Measurements from ENCODE around the gene UNC119B.

UNC119B gene

GRCh38 chr12:120688527-120689071, 21.7 kb upstream of the UNC119B start:
- DNase-seq (ENCODE audit: low spot score): peak; percentile 11

- DNase-seq (ENCODE audit: low spot score): no peak
Measured at GRCh38 chr12:120689397-120690082, 20.7 kb upstream of the UNC119B start.

GRCh38 chr12:120690083-120690450, 20.2 kb upstream of the UNC119B start:
- no peak for DNase-seq (ENCODE audit: low spot score)

GRCh38 chr12:120690978-120691377, 19.3 kb upstream of the UNC119B start:
- no peak for DNase-seq (ENCODE audit: low spot score)

- no peak for DNase-seq (ENCODE audit: low spot score)
Measured at GRCh38 chr12:120692524-120693033, 17.7 kb upstream of the UNC119B start.

- DNase-seq (ENCODE audit: low spot score): no peak
Measured at GRCh38 chr12:120693848-120694247, 16.4 kb upstream of the UNC119B start.

GRCh38 chr12:120696626-120697025, 13.6 kb upstream of the UNC119B start:
- DNase-seq (ENCODE audit: low spot score): no peak

- no peak for DNase-seq (ENCODE audit: low spot score)
Measured at GRCh38 chr12:120697344-120697743, 12.9 kb upstream of the UNC119B start.

GRCh38 chr12:120698665-120699064, 11.6 kb upstream of the UNC119B start:
- no peak for DNase-seq (ENCODE audit: low spot score)

- DNase-seq (ENCODE audit: low spot score): no peak
Measured at GRCh38 chr12:120699553-120699952, 10.7 kb upstream of the UNC119B start.

GRCh38 chr12:120700886-120701285, 9.4 kb upstream of the UNC119B start:
- no peak for DNase-seq (ENCODE audit: low spot score)

GRCh38 chr12:120702637-120703036, 7.6 kb upstream of the UNC119B start:
- no peak for DNase-seq (ENCODE audit: low spot score)

- no peak for DNase-seq (ENCODE audit: low spot score)
Measured at GRCh38 chr12:120703311-120703942, 6.8 kb upstream of the UNC119B start.

GRCh38 chr12:120705618-120706017, 4.6 kb upstream of the UNC119B start:
- no peak for DNase-seq (ENCODE audit: low spot score)

GRCh38 chr12:120706029-120706428, 4.2 kb upstream of the UNC119B start:
- DNase-seq (ENCODE audit: low spot score): no peak

- DNase-seq (ENCODE audit: low spot score): no peak
Measured at GRCh38 chr12:120708651-120709050, 1.6 kb upstream of the UNC119B start.

GRCh38 chr12:120710805-120711296, 593 bp downstream of the UNC119B start:
- DNase-seq (ENCODE audit: low spot score): no peak

- no peak for DNase-seq (ENCODE audit: low spot score)
Measured at GRCh38 chr12:120711411-120711810, 1.2 kb downstream of the UNC119B start.

GRCh38 chr12:120712610-120713009, 2.4 kb downstream of the UNC119B start:
- DNase-seq (ENCODE audit: low spot score): no peak

- peak; percentile 79 for DNase-seq (ENCODE audit: low spot score)
Measured at GRCh38 chr12:120713861-120714482, 3.7 kb downstream of the UNC119B start.

GRCh38 chr12:120718055-120718454, 7.8 kb downstream of the UNC119B start:
- DNase-seq (ENCODE audit: low spot score): no peak

- DNase-seq (ENCODE audit: low spot score): no peak
Measured at GRCh38 chr12:120719072-120719471, 8.8 kb downstream of the UNC119B start.

Data from globus pallidus (tissue), 1 donor.